HepG2 (cell line): ENCODE results near the gene TBATA. TPM values are rescaled to one million over a fixed set of nuclear protein-coding genes. Genes with fewer than 3 reads are reported as not detected.

Experiments
- ATAC-seq: fragments of 200-7000 bp; cut with Tn5 transposase; 3 replicates; pipeline ENCODE4 v1.9.1; 2020; ENCODE audit warnings: mild to moderate bottlenecking, moderate library complexity
- BruUV-seq: library from RNA; stranded (reverse); fragments of 400-500 nt; replicated peaks from 2 replicates; lab custom pipeline; 2021; lab: Mats Ljungman, UMichigan
- CTCF ChIA-PET: fragments of 300-600 bp; formaldehyde crosslinking; extraction: SDS; loops from one replicate; lab custom pipeline; 2021; ENCODE audit warnings: low total read pairs, inconsistent platforms, low intra/inter-chr PET ratio; lab: Yijun Ruan, JAX
- POLR2A ChIA-PET: fragments of 350-600 bp; sonication (Branson Sonifier 250); formaldehyde crosslinking; loops from one replicate; lab custom pipeline; 2020; ENCODE audit warnings: antibody characterized with exemption, inconsistent platforms; lab: Yijun Ruan, JAX
- DNase-seq: peaks from one replicate; pipeline ENCODE4 v3.0.0-alpha.2; 2015; ENCODE audit warnings: low spot score
- FAIRE-seq: peaks from 3 replicates; lab custom pipeline; 2011; peaks lifted over from hg19 to GRCh38; lab: Jason Lieb, UNC
- H2AFZ ChIP-seq: one replicate; pipeline ENCODE4 v1.6.1; 2011; ENCODE audit warnings: low read length, inconsistent platforms
- H3K27ac ChIP-seq: fragments of 300-600 bp; 3 replicates; pipeline ENCODE4 v1.8.0; 2011; ENCODE audit warnings: mixed run types, mild to moderate bottlenecking, mixed read lengths, low read length, inconsistent platforms; ENCODE audit not compliant: insufficient read depth; ENCODE audit errors: extremely low read length
- H3K27me3 ChIP-seq, 2 experiments: fragments of 200-600 bp in 1 of 2; 2 replicates in 1 of 2; 3 replicates in 1 of 2; pipeline versions ENCODE4 v1.6.0 to v1.8.0; 2011; ENCODE audit warnings: low read length in 2 of 2, mild to moderate bottlenecking in 2 of 2, moderate library complexity in 2 of 2, inconsistent platforms in 1 of 2; ENCODE audit not compliant: insufficient read depth in 2 of 2, control insufficient read depth in 1 of 2
- H3K36me3 ChIP-seq, 2 experiments: fragments of 200-600 bp in 1 of 2; replicated peaks in 1 of 2; 2 replicates in 1 of 2; 3 replicates in 1 of 2; pipeline versions ENCODE4 v1.5.1 to v1.8.0; 2011; ENCODE audit warnings: low read length in 2 of 2, inconsistent platforms in 1 of 2; ENCODE audit not compliant: insufficient read depth in 2 of 2, control insufficient read depth in 1 of 2
- H3K4me1 ChIP-seq: 2 replicates; pipeline ENCODE4 v1.5.1; 2012; ENCODE audit warnings: low read length, inconsistent platforms; ENCODE audit not compliant: insufficient read depth
- H3K4me2 ChIP-seq: 2 replicates; pipeline ENCODE4 v1.6.0; 2011; ENCODE audit warnings: low read depth, low read length, inconsistent platforms
- H3K4me3 ChIP-seq, 3 experiments: fragments of 200-600 bp in 1 of 3; sonication (generic), shearing (Covaris generic) in 1 of 3; replicated peaks in 1 of 3; 2 replicates each; pipeline ENCODE4 v1.5.1; 2011 to 2016; ENCODE audit warnings: low read length in 3 of 3, inconsistent platforms in 2 of 3, low read depth in 2 of 3, mild to moderate bottlenecking in 2 of 3, control low read depth in 1 of 3, mixed read lengths in 1 of 3; ENCODE audit not compliant: insufficient read depth in 1 of 3
- H3K79me2 ChIP-seq: one replicate; pipeline ENCODE4 v1.6.1; 2011; ENCODE audit warnings: low read length, inconsistent platforms; ENCODE audit not compliant: insufficient read depth
- H3K9ac ChIP-seq: 2 replicates; pipeline ENCODE4 v1.6.0; 2011; ENCODE audit warnings: mild to moderate bottlenecking, low read depth, low read length, inconsistent platforms; ENCODE audit not compliant: insufficient read depth
- H3K9me3 ChIP-seq: 2 replicates; pipeline ENCODE4 v1.5.1; 2012; ENCODE audit warnings: mild to moderate bottlenecking, low read length
- H4K20me1 ChIP-seq: 2 replicates; pipeline ENCODE4 v1.6.0; 2011; ENCODE audit warnings: inconsistent platforms, mild to moderate bottlenecking, low read length, moderate library complexity; ENCODE audit not compliant: insufficient read depth
- BATF2 ChIP-seq: sonication (generic); formaldehyde crosslinking; IDR thresholded peaks from 2 replicates; pipeline ENCODE4 v1.8.0; 2022; ENCODE audit warnings: mild to moderate bottlenecking, missing genetic modification reagents, moderate library complexity
- ELK4 ChIP-seq: sonication (generic); formaldehyde crosslinking; IDR thresholded peaks from 2 replicates; pipeline ENCODE4 v1.9.0; 2021; ENCODE audit warnings: missing genetic modification reagents, borderline replicate concordance
- GLMP ChIP-seq: sonication (generic); formaldehyde crosslinking; IDR thresholded peaks from 2 replicates; pipeline ENCODE4 v1.9.0; 2021; ENCODE audit warnings: missing genetic modification reagents, mild to moderate bottlenecking, borderline replicate concordance
- JUNB ChIP-seq: sonication (generic); formaldehyde crosslinking; IDR thresholded peaks from 2 replicates; pipeline ENCODE4 v1.8.0; 2022; ENCODE audit warnings: missing genetic modification reagents, mild to moderate bottlenecking, borderline replicate concordance
- KDM1A ChIP-seq: IDR thresholded peaks from 2 replicates; pipeline ENCODE4 v1.6.1; 2016; ENCODE audit warnings: missing compliant biosample characterization
- SMARCC2 ChIP-seq: fragments of 450-650 bp; IDR thresholded peaks from 2 replicates; pipeline ENCODE4 v1.6.1; 2017; ENCODE audit warnings: antibody characterized with exemption, mild to moderate bottlenecking
- SRSF4 ChIP-seq: fragments of 200-400 bp; formaldehyde crosslinking; IDR thresholded peaks from one replicate; pipeline ENCODE4 v1.6.1; 2018; ENCODE audit warnings: mild to moderate bottlenecking, low read depth, low read length, moderate library complexity; ENCODE audit not compliant: poor library complexity, severe bottlenecking
- TFDP2 ChIP-seq: sonication (generic); formaldehyde crosslinking; IDR thresholded peaks from 2 replicates; pipeline ENCODE4 v1.4.0; 2020; ENCODE audit warnings: missing genetic modification reagents
- ZNF513 ChIP-seq: sonication (generic); formaldehyde crosslinking; conservative IDR thresholded peaks from 2 replicates; pipeline ENCODE4 v1.5.0; 2020; ENCODE audit warnings: missing genetic modification reagents
- ZNF556 ChIP-seq: sonication (generic); formaldehyde crosslinking; IDR thresholded peaks from 2 replicates; pipeline ENCODE4 v1.4.0; 2020; ENCODE audit warnings: mild to moderate bottlenecking, missing genetic modification reagents, borderline replicate concordance
- ZNF746 ChIP-seq: sonication (generic); formaldehyde crosslinking; IDR thresholded peaks from 2 replicates; pipeline ENCODE4 v1.8.0; 2022; ENCODE audit warnings: mild to moderate bottlenecking, missing genetic modification reagents
- WGBS: methylation state at CpG from one replicate; pipeline ENCODE4 v1.1.6; 2017; ENCODE audit warnings: low lambda C conversion rate; 5-methylcytosine and 5-hydroxymethylcytosine counted together
- in situ Hi-C: cut with HindIII; loops from 2 replicates; pipeline ENCODE4 v1.10.0; 2017; ENCODE audit warnings: low pct_unique_long_range_greater_than_20kb; ENCODE audit not compliant: extremely low pct_ligation_motif_present
- intact Hi-C: fragments of 100-400 bp; cut with micrococcal nuclease; formaldehyde crosslinking; loops from one replicate; pipeline ENCODE4 v1.10.0; 2022; ENCODE audit not compliant: unreplicated experiment
- polyA plus RNA-seq, 8 experiments: library from polyadenylated mRNA; depleted of rRNA in 3 of 8; stranded (reverse) in 7 of 8; unstranded in 1 of 8; fragments of >200 nt; fragmentation: Illumina TruSeq in 4 of 8; extraction: Trizol in 4 of 8; gene quantifications; 2 replicates each; pipeline versions ENCODE4 v1.2.1 to v1.2.3, GENCODE V29; 2011 to 2016; ENCODE audit warnings: low read depth in 4 of 8, missing spikeins in 1 of 8, mixed read lengths in 1 of 8; ENCODE audit not compliant: insufficient read depth in 1 of 8
- total RNA-seq, 5 experiments: library from RNA; depleted of rRNA; stranded (reverse); fragments of >200 nt; fragmentation: Illumina TruSeq; extraction: Trizol; gene quantifications; 2 replicates each; pipeline ENCODE4 v1.2.3, GENCODE V29; 2016; ENCODE audit warnings: low read depth in 1 of 5

TBATA gene
- total and polyA plus RNA-seq, 2 of the 13 experiments (the other 11 are each of a cell fraction or from before 2014, with no cell fraction given) = not detected

- peaks cover 6% of the 10 kb centered on the region; the same call in 1 of the 2 replicates for H3K4me1 ChIP-seq
- H3K9me3 ChIP-seq = peaks cover 11% of the 10 kb centered on the region
- H3K27me3 ChIP-seq = no peaks in the 10 kb centered on the region
- H3K4me3 ChIP-seq = no peak overlapping the region
- no peaks in the 10 kb centered on the region for H3K36me3 ChIP-seq
- TF ChIP-seq JUNB (CRISPR knock-in tag) (no peak), ZNF556 (CRISPR knock-in tag) (no peak), ZNF746 (CRISPR knock-in tag) (no peak), GLMP (no peak), BATF2 (CRISPR knock-in tag) (no peak), KDM1A (CRISPR knock-in tag) (no peak), TFDP2 (no peak), SMARCC2 (no peak), ZNF513 (CRISPR knock-in tag) (no peak), ELK4 (no peak), SRSF4 (no peak)
- ATAC-seq (no peak; the same call in 2 of the 3 replicates), DNase-seq (no peak), FAIRE-seq (no peak)
- intact Hi-C loops = loop anchor here (5.0 kb wide), 1 partner anchor 115 kb away; no protein-coding TSS in a partner anchor
- H3K4me2 ChIP-seq = no peak overlapping the region
- H3K79me2 ChIP-seq = no peaks in the 10 kb centered on the region
- no peak overlapping the region for H3K9ac ChIP-seq
- in situ Hi-C loops = loop anchor here (5.0 kb wide), 1 partner anchor 215 kb away; no protein-coding TSS in a partner anchor
- WGBS = 49% methylated on average over 8 of the region's 10 CpGs
- ChIA-PET POLR2A (no interaction called here), CTCF (no interaction called here)
- BruUV-seq = no TSS peak
- H3K27ac ChIP-seq = no peak overlapping the region
- H2AFZ ChIP-seq = no peak overlapping the region
- no peaks in the 10 kb centered on the region for H4K20me1 ChIP-seq
Measured at GRCh38 chr10:70761727-70762350, 23.3 kb downstream of the TBATA start.
